Measurements from ENCODE around the gene DAAM1.

GRCh38 chr14:59254146-59254910 is 65.9 kb downstream of the DAAM1 start:
- TF ChIP-seq CTCF (conservative IDR thresholded peaks at IDR 0.05; ENCODE audit: low read length) (no peak), EZH2phosphoT487 (IDR thresholded peaks at IDR 0.05; ENCODE audit: borderline replicate concordance) (no peak)
